ENCODE results near the gene C1QTNF8. TPM values are rescaled to one million over a fixed set of nuclear protein-coding genes. Genes with fewer than 3 reads are reported as not detected.

Gene C1QTNF8
- total and polyA plus RNA-seq, 2 of the 8 experiments (the other 6 are each of a cell fraction or from before 2014, with no cell fraction given) = not detected

DNA sequence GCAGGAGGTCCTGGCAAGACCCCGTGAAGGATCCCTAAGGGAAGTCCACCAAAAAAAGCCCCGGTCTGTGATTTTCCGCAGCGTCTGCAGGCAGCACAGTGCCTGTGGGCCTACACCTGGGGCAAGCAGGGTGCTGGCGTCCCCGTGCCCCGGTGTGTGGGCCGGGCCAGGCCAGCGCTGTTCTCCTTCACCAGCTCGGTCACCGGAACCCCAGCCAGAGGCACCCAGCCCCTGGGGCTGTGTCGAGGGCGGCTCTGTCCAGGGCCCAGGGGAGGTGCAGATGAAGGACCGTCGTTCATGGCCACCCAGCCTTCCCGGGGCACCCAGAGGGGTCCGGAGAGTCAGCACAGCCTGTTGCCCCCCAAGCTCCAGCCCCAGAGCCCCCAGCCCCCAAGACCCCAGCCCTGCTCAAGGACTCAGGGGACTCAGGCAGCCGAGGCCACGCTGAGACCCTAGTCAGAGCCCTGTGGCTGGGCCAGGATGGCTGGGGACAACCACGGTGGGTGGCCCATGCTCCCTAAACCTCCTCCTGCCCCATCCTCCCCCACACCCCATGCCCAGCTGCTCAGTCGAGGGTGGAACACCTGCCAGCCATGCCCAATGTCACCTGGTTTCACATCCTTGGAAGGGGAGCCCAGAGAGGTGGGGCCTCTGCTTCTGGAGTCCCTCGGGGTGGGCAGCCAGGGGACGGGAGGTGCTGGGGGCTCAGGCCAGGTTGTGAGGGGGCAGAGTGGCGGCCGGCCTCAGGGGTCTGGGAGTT, 5.7 kb upstream of the C1QTNF8 start:
- no peak overlapping the region for H3K4me2 ChIP-seq (ENCODE audit: insufficient read depth in 1 of 2, low read depth in 2 of 2, low read length in 2 of 2)
- TF ChIP-seq HDAC2 (IDR thresholded peaks at IDR 0.05; ENCODE audit: borderline replicate concordance in 1 of 2, low read depth in 2 of 2, low read length in 2 of 2) (no peak), SP1 (IDR thresholded peaks at IDR 0.05; ENCODE audit: low read depth, low read length) (no peak), NANOG (IDR thresholded peaks at IDR 0.05; ENCODE audit: insufficient read depth, low read depth, low read length, poor library complexity, severe bottlenecking) (no peak), TAF7 (optimal IDR thresholded peaks at IDR 0.05; ENCODE audit: borderline replicate concordance, low read depth, low read length) (no peak), POLR2AphosphoS5 (IDR thresholded peaks at IDR 0.05; ENCODE audit: low read depth, low read length) (no peak), SP4 (IDR thresholded peaks at IDR 0.05; ENCODE audit: low read length) (no peak), HDAC6 (IDR thresholded peaks at IDR 0.05; ENCODE audit: low read depth, low read length) (no peak)
- TF ChIP-seq, protein P1, sequence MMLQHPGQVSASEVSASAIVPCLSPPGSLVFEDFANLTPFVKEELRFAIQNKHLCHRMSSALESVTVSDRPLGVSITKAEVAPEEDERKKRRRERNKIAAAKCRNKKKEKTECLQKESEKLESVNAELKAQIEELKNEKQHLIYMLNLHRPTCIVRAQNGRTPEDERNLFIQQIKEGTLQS (IDR thresholded peaks at IDR 0.05; ENCODE audit: insufficient read depth, low read depth, low read length) = no peak
- no peak overlapping the region for H2BK15ac ChIP-seq (ENCODE audit: low read length)
- H4K91ac ChIP-seq (replicated peaks; ENCODE audit: insufficient read length, low read length) = no peak overlapping the region
- H3K27ac ChIP-seq (ENCODE audit: low read depth, low read length) = no peak overlapping the region
- no peak overlapping the region for H2BK12ac ChIP-seq (ENCODE audit: low read depth, low read length)
- ChIA-PET CTCF (ENCODE audit: partially characterized antibody) (interaction anchor here (0.9 to 1.4 kb wide), 4 partner anchors 29 to 95 kb away, joined by 3 to 4 read pairs (median 4); partner anchors contain the start of gene SSTR5), POLR2A (ENCODE audit: partially characterized antibody) (no interaction called here)
- H3K4me1 ChIP-seq (replicated peaks in 1 of 4; ENCODE audit: control insufficient read depth in 3 of 4, insufficient read depth in 4 of 4, low read length in 3 of 4) = peaks cover 0 to 9% (median 2%) of the 10 kb centered on the region in 4 experiments; a peak in 4 of 7 replicates
- H4K8ac ChIP-seq (ENCODE audit: extremely low read depth, insufficient read depth, low read length) = no peak overlapping the region; the same call in 1 of the 2 replicates
- H3K23me2 ChIP-seq (ENCODE audit: low read depth, low read length) = peaks cover 4% of the 10 kb centered on the region; the same call in 1 of the 2 replicates
- 83% methylated on average over 16 of the region's 25 CpGs; no CpG with 5 or more reads in 1 of the 2 experiments for WGBS, 2 experiments (ENCODE audit: extremely low coverage in 1 of 2, insufficient coverage in 1 of 2, insufficient read length in 1 of 2, insufficient replicate concordance in 2 of 2, low coverage in 1 of 2, low lambda C conversion rate in 2 of 2, missing lambda C conversion rate in 1 of 2)
- no peaks in the 10 kb centered on the region for H3K79me2 ChIP-seq (ENCODE audit: control insufficient read depth in 1 of 2, insufficient read depth in 2 of 2, low read length in 2 of 2)
- DNase-seq (ENCODE audit: low read depth in 1 of 2, low spot score in 2 of 2) (no peak), FAIRE-seq (no peak)
- H2AK5ac ChIP-seq (ENCODE audit: low read depth, low read length) = no peak overlapping the region; the same call in 1 of the 2 replicates
- no peak overlapping the region for H2AFZ ChIP-seq (ENCODE audit: low read length)
- peaks cover 0 to 1% of the 10 kb centered on the region in 2 experiments for H4K20me1 ChIP-seq (replicated peaks in 1 of 2; ENCODE audit: control insufficient read depth in 1 of 2, insufficient read depth in 2 of 2, low read length in 2 of 2)
- H2BK120ac ChIP-seq (replicated peaks; ENCODE audit: low read depth, low read length) = no peak overlapping the region
- H2BK5ac ChIP-seq (ENCODE audit: low read depth, low read length) = no peak overlapping the region
- no peak overlapping the region for H3K18ac ChIP-seq (ENCODE audit: extremely low read depth, low read length)
- peaks cover 0 to 5% (median 2%) of the 10 kb centered on the region in 4 experiments; a peak in 2 of 7 replicates for H3K27me3 ChIP-seq (replicated peaks in 1 of 4; ENCODE audit: control insufficient read depth in 3 of 4, extremely low read depth in 1 of 4, insufficient read depth in 3 of 4, low read length in 3 of 4)
- no peak overlapping the region for H3K23ac ChIP-seq (ENCODE audit: insufficient read length)
- no peaks in the 10 kb centered on the region for H3K79me1 ChIP-seq (ENCODE audit: low read depth, low read length)
- H3K9me3 ChIP-seq (ENCODE audit: insufficient read depth in 2 of 2, low read depth in 1 of 2, low read length in 1 of 2) = no peaks in the 10 kb centered on the region
- H3K36me3 ChIP-seq (ENCODE audit: control insufficient read depth in 2 of 4, insufficient read depth in 4 of 4, low read length in 3 of 4) = no peaks in the 10 kb centered on the region
- H2BK20ac ChIP-seq (ENCODE audit: low read length) = no peak overlapping the region
- H3K56ac ChIP-seq (replicated peaks; ENCODE audit: insufficient read length, low read depth, low read length) = no peak overlapping the region
- H3K14ac ChIP-seq (ENCODE audit: insufficient read length) = no peak overlapping the region
- H3K9ac ChIP-seq (replicated peaks in 1 of 4; ENCODE audit: extremely low read depth in 1 of 4, low read depth in 3 of 4, low read length in 3 of 4) = no peak overlapping the region
- no peak overlapping the region for H4K5ac ChIP-seq (ENCODE audit: insufficient read length, low read depth, low read length)
- no peak overlapping the region for H3K4ac ChIP-seq (replicated peaks; ENCODE audit: insufficient read length, low read depth, low read length)
- no peak overlapping the region for H3K4me3 ChIP-seq (ENCODE audit: extremely low read depth in 1 of 4, insufficient read depth in 2 of 4, low read depth in 3 of 4, low read length in 4 of 4)

Data from H1 (cell line).